Measurements from ENCODE around the gene ARL16.

GRCh38 chr17:81635431-81635830 lies 48.2 kb downstream of the ARL16 start:
- no peak for TF ChIP-seq CTCF (conservative IDR thresholded peaks at IDR 0.05)
- no peak for TF ChIP-seq ZFX (IDR thresholded peaks at IDR 0.05)

Data from C4-2B (cell line).